ENCODE measurements around the gene PLEKHG5.
"Not testable (repeated sequence)": the region's sequence is repeated elsewhere in the genome, so short reads cannot be mapped to it uniquely, and the experiment has no call there.

The PLEKHG5 gene

DNA sequence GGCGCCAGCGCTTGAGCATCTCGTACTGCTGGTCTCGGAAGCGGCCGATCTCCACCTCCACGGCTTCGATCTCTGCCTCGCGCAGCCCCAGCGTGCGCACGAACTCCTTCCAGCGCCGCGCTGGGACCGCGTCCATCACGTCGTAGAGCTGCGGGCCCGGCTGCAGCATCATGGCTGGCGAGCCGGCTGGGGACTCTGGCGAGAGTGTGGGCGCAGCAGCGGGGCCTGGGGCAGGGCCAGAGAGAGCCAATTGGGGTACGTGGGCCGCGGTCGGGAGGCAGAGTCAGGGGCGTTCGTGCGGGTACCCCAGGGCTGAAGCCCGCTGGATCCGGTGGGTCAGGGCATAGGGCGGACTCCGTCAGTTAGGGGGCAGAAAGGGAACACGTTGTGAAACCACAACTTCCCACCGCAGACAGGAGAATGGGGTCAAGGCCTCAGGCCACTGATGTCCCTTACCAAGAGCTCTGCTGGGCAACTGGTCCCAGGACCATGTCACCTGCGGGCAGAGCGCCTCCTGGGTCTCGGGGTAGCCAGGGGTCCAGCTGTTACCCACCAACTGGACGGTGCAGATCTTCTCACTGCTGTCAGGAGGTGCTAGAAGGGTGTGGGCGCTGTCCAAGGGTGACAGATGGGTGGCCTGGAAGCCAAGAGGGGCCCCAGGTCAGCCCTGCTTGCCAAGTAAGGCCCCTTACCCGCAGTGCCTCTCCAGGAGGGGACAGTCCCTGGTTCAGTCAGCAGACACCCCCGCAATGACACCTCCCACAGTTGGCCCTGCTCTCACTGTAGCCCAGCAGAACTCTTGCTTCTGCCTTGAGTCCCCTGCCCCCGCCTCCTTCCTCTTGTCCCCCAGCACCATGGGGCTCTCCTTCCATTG is 29.7 kb downstream of the PLEKHG5 start:
- DNase-seq: no peak

DNA sequence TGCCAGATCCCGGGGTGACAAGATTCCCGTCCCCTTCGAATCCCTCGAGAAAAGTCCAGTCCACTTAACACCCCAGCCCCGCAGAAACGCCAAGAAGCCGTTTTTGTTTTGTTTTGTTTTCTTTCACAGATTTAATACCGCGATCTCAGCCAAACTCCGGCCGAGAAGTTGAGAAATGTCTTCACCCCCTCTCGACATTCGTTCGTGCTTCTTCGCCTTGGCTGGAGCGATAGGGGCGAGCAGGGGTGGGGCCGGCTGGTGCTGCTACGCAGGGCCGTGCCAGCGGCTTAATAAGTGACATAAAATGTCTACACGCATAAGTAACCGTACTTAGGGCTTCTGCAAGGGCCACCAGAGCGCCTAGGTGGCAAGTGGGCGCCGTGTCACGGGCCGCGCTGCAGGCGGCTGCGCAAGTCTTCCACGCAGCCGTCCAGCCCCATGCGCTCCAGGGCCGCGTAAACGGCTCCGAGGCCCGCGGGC is 30.4 kb downstream of the PLEKHG5 start:
- DNase-seq: no peak

DNA sequence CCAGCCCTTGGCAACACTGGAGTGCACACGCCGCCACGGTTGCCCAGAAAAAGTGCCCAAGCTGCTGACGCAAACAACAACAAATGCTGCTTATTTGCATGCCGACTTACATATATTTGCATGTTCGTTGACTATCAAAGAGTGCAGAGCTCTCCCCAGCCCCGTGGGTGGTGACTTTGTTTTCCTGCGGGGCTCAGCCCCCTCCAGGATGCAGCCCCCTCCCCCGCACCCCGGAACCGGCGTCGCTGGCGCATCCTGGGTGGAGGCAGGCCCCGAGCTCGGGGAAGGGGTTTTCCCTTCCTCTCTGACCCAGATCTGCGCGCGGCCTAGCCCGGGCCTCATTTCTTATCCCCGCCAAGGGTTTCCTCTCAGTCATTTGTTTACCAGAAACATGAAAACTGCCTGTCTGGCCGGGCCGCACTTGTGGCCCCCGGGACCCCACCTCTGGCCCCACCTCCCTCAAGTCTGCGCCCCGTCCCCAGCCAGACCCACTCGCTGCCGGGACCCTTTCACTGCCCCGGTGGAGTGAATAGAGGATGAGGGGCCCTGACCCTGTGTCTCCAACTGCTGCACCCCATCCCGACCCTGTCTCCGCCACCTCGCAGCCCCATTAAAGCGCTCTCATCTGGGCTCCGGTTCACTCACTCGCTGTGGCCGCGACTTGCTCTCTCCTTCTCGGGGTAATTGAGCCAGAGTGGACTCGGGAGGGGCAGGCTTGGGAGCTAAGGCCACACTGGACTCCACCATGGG is 31.0 kb downstream of the PLEKHG5 start:
- peak; percentile 46 for DNase-seq

DNA sequence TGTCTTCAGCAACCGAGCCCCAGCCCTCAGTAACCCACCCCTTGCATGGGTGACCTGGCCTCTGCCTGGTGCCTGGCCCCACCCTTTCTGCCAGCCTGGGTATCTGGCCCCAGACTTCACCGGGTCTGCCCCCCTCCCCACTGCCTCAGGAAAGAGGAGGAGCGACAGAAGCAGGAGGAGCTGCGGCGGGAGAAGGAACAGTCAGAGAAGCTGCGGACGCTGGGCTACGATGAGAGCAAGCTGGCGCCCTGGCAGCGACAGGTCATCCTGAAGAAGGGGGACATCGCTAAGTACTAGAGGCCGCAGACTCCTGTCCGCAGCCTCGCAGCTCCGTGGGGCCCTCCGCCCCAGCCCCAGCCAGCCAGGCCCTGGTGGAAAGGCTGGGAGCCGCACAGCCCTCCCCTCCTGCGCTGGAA is 31.6 kb downstream of the PLEKHG5 start:
- DNase-seq: no peak

DNA sequence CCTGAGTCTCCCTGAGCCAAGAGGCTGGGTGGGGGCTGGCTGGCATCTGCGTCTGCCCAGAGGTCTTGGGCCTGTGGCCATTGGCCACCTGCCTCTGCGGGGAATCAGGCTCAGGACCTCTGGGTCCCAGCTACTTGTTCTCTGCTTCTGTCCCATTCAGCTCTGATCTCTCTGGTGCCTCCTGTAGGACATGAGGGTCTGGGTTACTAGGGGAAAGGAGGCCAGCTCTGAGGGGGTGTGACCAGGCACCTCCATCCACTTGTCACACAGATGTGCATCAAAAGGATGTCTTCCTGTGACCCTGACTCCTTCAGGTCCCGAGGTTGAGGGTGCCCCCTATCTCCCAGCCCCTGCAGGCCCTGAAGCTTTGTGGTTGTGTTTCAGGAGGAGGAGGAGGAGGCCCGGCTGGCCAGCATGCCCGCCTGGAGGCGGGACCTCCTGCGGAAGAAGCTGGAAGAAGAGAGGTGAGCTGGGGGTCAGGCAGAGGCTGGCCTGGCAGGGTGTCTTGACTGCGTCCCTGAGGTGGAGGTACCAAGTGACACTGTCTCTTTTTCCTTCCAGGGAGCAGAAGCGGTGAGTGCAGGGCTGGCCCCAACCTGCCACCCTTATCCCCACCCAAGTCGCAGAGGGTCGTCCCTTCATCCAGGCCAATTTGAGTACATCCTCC is 34.5 kb downstream of the PLEKHG5 start:
- no peak for DNase-seq

DNA sequence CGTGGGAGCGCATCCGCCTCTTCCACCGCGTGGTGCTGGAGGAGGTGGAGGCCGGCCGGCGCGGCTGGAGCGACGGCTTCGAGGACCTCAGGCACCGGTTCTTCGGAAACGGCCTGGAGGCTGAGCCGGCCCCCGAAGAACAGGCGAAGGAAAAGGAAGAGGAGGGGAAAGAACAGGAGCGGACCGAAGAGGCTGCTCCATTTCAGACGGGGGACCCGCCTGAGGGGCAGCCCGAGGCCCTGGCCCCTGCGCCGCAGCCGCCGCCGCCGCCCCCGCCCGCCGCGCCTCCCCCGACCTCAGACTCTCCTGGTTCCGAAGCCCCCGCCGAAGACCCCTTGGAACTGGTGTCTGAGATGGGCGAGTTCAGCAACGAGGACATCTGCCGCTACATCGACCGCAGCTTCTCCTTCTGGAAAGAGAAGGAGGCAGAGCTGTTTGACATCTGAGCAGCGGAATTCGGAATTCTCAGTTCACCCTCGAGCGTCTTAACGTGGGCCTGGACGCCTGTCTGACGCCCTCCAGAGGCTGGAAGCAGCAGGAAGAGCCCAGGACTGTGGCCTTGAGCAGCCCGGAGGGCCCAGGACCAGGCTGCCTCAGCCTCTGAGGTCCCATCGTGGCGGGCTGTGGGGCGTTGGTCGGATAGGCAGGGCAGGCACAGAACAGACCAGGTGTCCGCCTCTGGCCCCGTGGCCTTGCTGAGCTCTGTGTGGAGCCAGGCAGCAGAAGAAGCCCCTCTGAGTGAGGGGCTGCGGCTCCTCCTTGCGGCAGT is 35.5 kb downstream of the PLEKHG5 start:
- DNase-seq: not testable (repeated sequence)

DNA sequence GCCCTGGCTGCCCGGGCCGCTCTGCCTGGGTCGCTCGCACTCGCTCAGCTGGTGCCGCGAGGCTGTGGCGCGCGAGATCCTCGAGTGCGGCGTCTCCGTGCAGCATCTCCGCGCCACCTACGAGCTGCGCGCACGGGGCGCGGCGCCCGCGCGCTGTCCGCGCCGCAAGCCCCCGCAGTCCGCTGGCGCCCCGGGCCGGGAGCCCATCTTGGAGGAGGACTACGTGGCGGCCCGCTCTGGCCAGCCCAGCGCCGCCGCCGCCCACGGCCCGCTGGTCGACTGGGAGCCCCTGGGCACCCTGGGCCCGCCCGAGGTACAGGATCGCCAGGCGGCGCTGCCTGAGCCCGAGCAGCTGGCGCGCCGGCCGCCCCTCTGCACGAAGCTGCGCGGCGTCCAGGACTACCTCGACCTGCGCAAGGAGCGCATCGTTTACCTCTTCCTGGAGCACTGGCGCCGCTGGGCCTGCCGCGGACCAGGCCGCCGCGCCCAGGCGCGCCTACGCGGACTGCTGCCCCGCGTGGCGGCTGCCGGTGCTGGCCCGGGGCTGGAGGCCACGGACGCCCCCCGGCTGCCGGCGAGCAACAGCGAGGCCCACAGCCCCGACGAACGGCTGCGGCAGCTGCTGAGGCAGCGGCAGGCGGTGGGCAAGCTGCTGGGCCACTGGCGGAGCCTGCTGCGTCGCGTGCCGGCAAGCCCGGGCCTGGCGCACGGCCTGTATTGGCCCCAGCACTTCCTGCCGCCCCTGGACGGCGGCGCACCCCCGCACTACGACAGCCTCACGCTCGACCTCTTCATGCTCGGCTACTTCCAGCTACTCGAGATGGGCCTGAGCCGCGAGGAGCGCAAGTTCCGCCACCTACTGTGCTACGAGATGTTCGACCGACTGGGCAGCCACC is 36.4 kb downstream of the PLEKHG5 start:
- no peak for DNase-seq

DNA sequence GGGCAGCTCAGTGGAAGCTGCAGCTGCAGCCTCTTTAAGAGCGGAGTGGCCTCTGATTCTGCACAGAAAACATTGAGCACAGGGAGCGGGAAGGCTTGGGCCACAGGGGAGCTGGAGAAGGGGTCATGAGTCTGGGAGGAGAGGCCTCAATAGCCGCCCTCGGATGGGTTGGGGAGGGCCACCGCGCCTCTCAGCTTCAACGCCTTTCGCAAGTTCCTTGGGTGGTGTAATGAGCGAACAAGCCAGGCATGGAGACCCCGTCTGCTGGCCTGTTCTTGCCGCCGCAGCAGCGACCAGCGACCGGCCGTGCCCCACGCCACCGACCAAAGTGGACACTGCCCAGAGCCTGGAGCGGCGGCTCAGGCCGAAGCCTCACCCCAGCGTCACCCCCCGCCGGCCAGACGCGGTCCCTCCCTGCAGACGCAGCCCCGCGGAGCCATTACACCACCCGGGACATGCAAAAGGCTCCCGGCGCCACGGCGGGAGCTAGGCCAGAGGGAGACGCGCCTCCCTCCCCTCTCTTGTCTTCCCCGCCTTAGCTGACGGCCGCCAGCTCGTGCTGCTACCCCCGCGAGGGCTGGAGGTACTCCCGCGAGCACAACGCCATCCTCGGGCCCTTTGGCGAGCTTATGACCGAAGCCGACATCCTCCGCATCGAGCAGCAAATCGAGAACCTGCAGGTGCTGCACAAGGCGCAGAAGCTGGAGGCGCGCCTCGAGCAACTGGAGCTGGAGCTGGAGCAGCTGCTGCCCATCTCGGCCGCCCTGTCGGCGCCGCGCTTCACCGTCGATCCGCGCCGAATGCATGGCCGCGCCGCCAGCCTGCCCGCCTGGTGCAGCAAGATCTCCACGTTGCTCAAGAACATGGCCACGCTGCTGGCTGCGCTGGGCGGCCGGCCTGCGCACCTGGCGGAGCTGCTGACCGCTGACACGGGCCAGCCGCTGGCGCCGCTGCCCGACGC is 37.3 kb downstream of the PLEKHG5 start:
- not testable (repeated sequence) for DNase-seq

DNA sequence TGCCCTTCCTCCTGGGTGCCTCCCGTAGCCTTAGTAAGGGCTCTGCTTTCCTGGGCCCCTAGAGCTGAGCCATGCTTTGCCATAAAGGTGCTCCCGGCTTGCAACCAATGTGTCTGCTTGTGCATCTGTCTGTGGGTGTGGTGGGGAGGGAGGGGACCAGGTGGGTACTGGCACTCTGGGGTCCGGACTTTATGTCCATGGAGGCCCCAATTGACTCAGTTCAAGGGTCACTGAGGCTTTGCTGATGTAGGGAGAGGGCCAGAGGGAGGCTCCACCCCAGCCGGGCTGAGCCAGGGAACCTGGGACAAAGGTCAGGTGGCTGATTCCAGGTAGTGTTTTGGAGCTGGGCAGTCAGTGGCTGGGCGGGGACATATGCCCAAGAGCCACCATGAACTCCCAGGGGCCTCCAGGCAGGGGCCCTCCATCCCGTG is 40.5 kb downstream of the PLEKHG5 start:
- no peak for DNase-seq

DNA sequence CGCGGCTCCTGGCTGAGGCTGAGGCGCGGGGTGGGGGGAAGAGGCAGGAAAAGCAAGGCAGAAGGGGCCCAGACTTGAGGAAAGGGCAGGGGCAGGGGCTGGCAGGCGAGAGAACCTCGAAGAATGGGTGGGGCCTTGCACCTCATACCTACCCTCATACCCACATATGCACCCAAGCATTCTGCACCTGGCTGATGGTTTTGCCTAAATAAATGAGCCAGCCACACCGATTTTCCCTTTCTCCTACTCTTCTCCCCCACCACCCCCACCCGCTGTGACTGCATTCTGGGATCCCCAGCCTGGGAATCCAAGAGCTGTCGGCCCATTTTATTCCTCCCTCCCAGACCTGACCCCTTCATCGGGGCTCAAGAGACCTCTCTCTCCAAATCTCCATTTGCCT is 41.0 kb downstream of the PLEKHG5 start:
- not testable (repeated sequence) for DNase-seq

DNA sequence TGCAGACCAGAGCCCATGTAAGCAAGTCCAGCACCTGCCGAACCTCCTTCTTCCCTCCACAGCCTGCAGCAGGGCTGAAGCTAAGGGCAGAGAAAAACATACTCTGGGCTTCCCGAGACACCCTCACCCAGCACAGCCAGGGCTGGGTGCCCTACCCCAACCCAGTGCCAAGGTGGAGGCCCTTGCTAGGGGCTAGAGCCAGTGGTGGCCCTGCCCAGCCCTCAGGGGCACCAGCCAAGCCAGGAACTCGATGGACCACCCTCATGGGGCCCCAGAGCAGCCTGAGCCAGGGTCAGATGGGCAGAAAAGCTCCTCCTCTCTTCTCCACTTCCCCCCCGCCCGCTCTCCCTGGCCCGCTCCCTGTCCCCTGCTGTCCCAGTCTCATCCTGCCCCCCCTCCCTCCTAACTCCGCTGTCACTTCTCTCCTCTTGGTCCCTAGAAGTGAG is 41.4 kb downstream of the PLEKHG5 start:
- no peak for DNase-seq

DNA sequence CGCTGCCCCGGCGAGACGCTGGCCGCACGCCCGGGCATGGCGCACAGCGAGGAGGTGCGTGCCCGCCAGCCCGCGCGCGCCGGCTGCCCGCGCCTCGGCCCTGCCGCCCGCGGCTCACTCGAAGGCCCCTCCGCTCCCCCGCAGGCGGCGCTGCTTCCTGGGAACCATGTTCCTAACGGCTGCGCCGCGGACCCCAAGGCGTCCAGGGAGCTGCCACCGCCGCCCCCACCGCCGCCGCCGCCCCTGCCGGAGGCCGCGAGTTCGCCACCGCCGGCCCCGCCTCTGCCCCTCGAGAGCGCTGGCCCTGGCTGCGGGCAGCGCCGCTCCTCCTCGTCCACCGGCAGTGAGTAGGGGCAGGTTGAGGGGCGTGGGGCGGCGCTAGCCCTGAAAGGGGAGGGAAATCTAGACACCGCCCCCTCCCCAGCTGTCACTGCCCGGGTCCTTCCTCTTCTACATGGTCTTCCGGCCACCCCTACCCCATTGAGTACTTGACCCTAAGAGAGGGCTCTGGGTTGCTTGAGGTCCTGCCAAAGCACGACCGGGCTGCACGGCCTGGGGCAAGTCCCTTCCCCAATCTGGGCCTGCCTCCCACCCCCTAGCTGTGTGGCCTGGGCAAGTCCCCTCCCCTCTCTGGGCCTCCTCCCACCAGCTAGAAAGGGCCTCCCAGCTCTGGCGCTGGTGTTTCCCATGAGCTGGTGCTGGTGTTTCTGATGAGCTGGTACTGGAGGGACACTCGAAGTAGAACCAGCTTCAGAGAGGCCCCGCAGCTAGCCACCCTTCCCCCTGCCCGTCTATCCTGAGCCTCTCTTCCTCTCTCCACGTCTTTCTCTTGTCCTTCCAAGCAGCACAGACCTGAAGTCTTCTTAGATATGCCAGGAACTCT is 42.5 kb downstream of the PLEKHG5 start:
- DNase-seq: no peak

DNA sequence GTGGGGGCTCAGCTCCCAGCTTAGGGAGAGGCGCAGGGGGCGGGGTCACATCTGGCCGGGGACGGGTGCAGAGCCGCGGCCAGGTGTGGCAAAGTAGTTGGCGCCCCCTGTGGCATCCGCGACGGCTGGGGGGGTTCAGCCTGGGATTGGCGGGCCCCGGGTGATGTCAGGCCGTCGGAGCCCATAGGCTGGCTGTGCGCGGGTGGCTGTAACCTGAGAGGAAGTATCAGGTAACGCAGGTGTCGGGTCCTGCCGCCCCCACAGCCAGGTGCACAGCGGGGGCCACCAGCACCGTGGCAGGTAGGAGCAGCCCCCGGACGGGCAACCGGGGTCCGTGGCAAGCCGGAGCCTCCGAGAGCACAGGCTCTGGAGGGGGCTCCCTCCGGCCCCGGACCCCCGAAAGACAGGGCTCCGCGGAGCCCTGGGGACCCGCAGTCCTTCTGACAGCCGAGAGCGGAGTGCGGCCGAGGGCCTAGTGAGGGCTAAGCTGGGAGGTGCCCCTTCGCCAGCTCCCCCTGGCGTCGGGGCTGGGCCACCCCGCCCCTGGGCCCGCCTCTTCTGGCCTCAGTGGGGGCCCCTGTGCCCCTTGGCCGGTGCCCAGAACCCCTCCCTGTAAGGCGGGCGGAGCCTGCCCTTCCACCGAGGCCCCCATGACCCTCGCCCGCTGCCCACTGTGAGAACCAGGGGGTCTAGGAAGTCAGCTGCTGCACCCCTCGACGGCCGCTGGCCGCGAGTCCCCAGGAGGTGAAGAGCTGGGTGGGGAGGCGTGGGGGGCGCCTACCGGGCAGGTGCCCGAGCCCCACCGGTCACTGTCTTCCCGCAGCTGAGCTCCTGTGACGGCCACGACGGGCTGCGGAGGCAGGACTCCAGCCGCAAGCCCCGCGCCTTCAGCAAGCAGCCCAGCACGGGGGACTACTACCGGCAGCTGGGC is 43.4 kb downstream of the PLEKHG5 start:
- no peak for DNase-seq

DNA sequence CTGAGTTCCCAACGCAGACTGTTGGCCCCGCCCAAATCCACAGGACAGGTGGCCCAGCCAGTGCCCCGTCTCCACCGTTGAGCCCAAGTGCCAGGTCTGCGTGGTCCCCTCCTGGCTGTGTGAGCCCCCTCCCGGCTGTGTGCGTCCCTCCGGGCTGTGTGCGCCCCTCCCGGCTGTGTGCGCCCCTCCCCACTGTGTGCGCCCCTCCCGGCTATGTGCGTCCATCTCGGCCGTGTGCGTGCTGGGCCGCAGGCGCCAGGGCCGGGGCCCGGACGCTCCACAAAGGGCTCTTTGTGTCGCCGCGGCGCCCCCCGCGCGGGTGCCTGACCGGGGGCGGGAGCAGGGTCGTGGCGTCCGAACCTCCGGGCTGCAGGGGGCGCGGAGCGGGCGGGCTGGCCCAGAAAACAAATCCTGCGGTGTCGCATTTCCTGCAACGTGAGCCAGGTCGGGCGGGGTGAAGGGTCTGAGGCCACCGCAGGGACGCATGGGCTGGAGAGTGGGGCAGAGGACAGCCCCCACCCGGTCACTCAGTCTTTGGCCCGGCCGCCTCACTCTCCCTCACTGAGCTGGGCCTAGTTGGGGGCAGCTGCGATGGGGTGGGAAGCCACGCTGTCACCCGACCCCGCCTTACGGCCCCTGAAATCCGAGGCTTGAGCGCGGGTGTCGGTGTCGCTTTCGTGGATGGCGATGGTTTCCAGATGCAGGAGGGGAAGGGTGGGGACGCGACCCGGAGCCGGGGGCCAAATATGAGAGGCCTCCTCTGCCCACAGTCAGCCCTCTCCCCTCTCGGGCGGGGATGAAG is 44.2 kb downstream of the PLEKHG5 start:
- no peak for DNase-seq

DNA sequence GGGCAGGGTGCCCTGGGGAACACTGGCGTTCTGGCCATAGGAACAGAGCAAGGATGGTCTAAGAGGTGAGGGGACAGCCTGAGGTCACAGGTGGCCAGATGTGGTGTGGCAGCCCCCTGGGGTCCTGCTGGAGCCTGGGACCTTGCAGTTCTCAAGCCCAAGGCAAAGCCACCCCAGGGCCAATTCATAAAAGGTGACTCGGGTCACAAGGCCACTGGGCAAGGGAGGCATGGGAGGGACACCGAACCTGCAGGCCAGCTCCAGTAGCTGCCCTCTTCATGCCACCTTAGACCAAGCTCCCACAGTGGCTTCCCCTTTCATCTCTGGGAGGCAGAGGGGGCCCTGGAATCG is 44.8 kb downstream of the PLEKHG5 start:
- no peak for DNase-seq

DNA sequence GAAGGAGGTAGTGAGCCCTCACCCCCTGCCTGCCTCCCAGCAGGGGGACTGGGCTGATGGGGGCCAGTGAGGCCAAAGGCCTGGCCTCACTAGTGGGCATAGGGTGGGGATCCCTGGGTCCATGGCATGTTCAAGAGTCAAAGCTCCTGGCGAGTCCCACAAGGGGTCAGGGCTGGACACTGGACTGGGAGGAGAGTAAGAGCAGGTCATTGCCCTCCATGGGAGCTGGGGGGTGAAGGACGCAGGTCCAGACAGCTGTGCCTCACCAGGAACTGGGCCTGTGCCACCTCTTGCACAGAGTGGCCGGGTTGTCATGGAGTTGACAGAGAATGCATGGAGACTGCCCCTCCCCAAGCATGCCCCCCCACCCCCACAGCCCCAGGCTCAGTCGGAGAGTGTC is 45.5 kb downstream of the PLEKHG5 start:
- DNase-seq: not testable (repeated sequence)
